ENCODE results near the gene OCLN.
"Not testable (repeated sequence)": the region's sequence is repeated elsewhere in the genome, so short reads cannot be mapped to it uniquely, and the experiment has no call there.

OCLN gene

GRCh38 chr5:69472535-69473143 lies 20.0 kb upstream of the OCLN start:
- not testable (repeated sequence) for H3K9me3 Mint-ChIP-seq, H3K27ac Mint-ChIP-seq, H3K4me1 Mint-ChIP-seq, H3K4me3 Mint-ChIP-seq, H3K36me3 Mint-ChIP-seq, H3K27me3 Mint-ChIP-seq

DNA sequence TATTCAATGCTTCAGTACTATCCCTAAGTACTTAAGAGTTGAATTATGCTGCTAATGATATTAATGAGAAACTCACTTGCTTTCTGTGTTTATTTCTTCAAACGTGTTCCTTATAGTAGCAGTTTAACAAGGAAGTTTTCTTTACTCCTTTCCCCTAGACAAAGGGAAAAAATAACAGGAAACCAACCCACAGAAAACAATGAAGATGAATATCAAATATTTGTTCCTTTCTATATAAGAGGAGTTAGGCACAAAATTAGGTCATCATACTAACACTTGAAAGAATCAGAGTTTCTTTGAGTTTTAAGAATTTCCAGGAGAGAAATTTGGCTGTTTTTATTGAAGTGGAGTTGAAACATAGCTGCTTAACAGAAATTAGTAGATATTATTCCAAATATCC lies 15.4 kb upstream of the OCLN start:
- Mint-ChIP-seq H3K36me3 (no peaks in the 10 kb centered on the region), H3K4me3 (no peak overlapping the region), H3K27me3 (no peaks in the 10 kb centered on the region), H3K27ac (peak overlapping the region; percentile 51), H3K9me3 (no peaks in the 10 kb centered on the region), H3K4me1 (peaks cover 6% of the 10 kb centered on the region)

- not testable (repeated sequence) for H3K36me3 Mint-ChIP-seq, H3K4me1 Mint-ChIP-seq, H3K27me3 Mint-ChIP-seq, H3K9me3 Mint-ChIP-seq, H3K27ac Mint-ChIP-seq, H3K4me3 Mint-ChIP-seq
Measured at GRCh38 chr5:69478296-69478695, 14.3 kb upstream of the OCLN start.

- no peaks in the 10 kb centered on the region for H3K4me1 Mint-ChIP-seq
- H3K9me3 Mint-ChIP-seq = no peaks in the 10 kb centered on the region
- H3K36me3 Mint-ChIP-seq = no peaks in the 10 kb centered on the region
- H3K4me3 Mint-ChIP-seq = no peak overlapping the region
- H3K27ac Mint-ChIP-seq = no peak overlapping the region
- H3K27me3 Mint-ChIP-seq = peaks cover 12% of the 10 kb centered on the region
Measured at GRCh38 chr5:69484891-69485290, 7.7 kb upstream of the OCLN start.

GRCh38 chr5:69485471-69485870 lies 7.1 kb upstream of the OCLN start:
- H3K9me3 Mint-ChIP-seq = no peaks in the 10 kb centered on the region
- no peaks in the 10 kb centered on the region for H3K4me1 Mint-ChIP-seq
- no peak overlapping the region for H3K4me3 Mint-ChIP-seq
- H3K27ac Mint-ChIP-seq = no peak overlapping the region
- H3K36me3 Mint-ChIP-seq = no peaks in the 10 kb centered on the region
- H3K27me3 Mint-ChIP-seq = peaks cover 14% of the 10 kb centered on the region

- H3K9me3 Mint-ChIP-seq = no peaks in the 10 kb centered on the region
- H3K27ac Mint-ChIP-seq = no peak overlapping the region
- H3K4me3 Mint-ChIP-seq = no peak overlapping the region
- H3K36me3 Mint-ChIP-seq = no peaks in the 10 kb centered on the region
- peaks cover 29% of the 10 kb centered on the region for H3K27me3 Mint-ChIP-seq
- no peaks in the 10 kb centered on the region for H3K4me1 Mint-ChIP-seq
Measured at GRCh38 chr5:69489246-69489645, 3.3 kb upstream of the OCLN start.

GRCh38 chr5:69491027-69491426 lies 1.6 kb upstream of the OCLN start:
- Mint-ChIP-seq H3K4me1 (no peaks in the 10 kb centered on the region), H3K27ac (no peak overlapping the region), H3K27me3 (peaks cover 39% of the 10 kb centered on the region), H3K9me3 (no peaks in the 10 kb centered on the region), H3K4me3 (no peak overlapping the region), H3K36me3 (no peaks in the 10 kb centered on the region)

- no peaks in the 10 kb centered on the region for H3K4me1 Mint-ChIP-seq
- H3K4me3 Mint-ChIP-seq = peak overlapping the region; percentile 54
- H3K9me3 Mint-ChIP-seq = no peaks in the 10 kb centered on the region
- no peak overlapping the region for H3K27ac Mint-ChIP-seq
- H3K27me3 Mint-ChIP-seq = peaks cover 41% of the 10 kb centered on the region
- no peaks in the 10 kb centered on the region for H3K36me3 Mint-ChIP-seq
Measured at GRCh38 chr5:69491838-69492390, 676 bp upstream of the OCLN start.

DNA sequence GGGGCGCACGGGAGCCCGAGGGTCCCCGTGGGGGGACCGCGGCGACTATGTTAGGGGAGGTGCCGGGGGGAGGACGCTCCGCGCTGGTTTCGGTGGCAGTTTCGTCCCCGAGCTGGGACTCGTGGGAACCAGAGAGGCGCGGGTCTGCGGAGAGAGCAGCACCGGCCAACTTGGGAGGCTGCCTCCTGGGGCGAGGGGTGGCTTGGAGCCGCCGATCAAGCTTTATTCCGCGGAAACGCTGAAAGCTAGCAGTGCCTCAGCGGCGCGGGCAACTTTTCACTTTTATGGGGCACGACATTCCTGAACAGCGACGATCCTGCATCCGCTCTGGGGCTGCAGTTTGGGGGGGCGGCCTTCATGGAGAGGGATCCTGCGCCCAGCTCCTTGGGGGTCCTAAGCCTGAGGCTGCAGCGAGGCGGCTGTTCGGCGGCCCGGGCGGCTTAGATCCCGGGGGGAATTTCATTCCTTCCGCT lies 369 bp downstream of the OCLN start:
- H3K36me3 Mint-ChIP-seq = no peaks in the 10 kb centered on the region
- H3K27me3 Mint-ChIP-seq = peaks cover 45% of the 10 kb centered on the region
- H3K27ac Mint-ChIP-seq = no peak overlapping the region
- H3K4me3 Mint-ChIP-seq = peak overlapping the region; percentile 69
- no peaks in the 10 kb centered on the region for H3K4me1 Mint-ChIP-seq
- no peaks in the 10 kb centered on the region for H3K9me3 Mint-ChIP-seq

DNA sequence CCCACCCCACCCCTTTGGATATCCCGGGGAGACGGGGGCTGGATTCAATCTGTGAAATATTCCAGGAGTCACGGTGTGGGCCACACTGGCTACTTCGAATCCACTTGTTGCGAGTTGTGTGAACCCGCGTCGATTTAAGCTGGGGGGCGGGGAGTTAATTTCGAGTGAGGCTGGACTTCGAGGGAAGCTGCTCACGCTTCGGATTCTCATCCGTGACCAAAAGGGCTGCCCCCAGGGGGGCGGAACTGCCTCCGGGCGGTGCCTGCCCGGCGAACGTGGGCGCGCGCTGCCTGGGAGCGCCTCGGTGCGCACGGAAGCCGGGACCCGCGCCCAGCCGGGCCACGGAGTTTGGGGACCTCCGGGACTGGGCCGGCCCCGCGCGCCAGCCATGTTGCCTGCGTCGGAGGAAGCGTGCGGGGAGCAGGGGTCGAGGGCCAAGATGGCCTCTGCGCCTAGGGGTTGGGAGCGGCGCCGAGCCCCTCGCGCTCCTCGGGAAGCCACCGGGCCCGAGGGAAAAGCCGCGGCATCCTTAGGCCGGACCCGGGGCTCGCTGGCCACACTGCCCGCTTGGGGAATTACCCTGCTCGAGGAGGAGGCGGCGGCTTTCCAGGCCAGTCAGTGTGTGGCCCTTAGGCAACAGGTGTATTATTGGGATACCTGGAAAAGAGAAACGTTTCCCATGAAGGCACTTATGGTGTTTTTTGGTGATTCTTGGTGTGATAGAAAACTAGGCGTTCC lies 975 bp downstream of the OCLN start:
- Mint-ChIP-seq H3K27me3 (peaks cover 45% of the 10 kb centered on the region), H3K4me1 (no peaks in the 10 kb centered on the region), H3K4me3 (peak overlapping the region; percentile 69), H3K9me3 (no peaks in the 10 kb centered on the region), H3K27ac (no peak overlapping the region), H3K36me3 (no peaks in the 10 kb centered on the region)

DNA sequence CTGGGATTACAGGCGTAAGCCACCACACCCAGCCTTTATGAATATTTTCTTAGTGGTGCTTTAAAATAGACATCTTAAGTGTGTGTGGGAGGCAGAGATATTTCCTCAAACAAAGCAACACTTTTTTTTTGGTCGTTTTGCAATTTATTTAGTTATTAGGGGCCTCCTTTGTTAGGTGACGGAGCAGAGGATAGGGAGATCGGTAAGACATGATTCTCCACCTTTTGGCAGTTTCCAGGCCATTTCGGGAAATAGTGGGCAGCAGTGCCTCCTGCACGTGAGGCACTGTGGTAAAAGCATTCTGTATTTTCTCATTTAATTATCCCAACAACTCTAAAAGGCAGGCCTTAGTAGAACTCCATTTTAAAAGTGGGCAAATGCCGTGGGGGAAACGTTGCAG lies 1.9 kb downstream of the OCLN start:
- peaks cover 44% of the 10 kb centered on the region for H3K27me3 Mint-ChIP-seq
- no peaks in the 10 kb centered on the region for H3K4me1 Mint-ChIP-seq
- H3K36me3 Mint-ChIP-seq = no peaks in the 10 kb centered on the region
- H3K9me3 Mint-ChIP-seq = no peaks in the 10 kb centered on the region
- H3K4me3 Mint-ChIP-seq = peak overlapping the region; percentile 49
- no peak overlapping the region for H3K27ac Mint-ChIP-seq

DNA sequence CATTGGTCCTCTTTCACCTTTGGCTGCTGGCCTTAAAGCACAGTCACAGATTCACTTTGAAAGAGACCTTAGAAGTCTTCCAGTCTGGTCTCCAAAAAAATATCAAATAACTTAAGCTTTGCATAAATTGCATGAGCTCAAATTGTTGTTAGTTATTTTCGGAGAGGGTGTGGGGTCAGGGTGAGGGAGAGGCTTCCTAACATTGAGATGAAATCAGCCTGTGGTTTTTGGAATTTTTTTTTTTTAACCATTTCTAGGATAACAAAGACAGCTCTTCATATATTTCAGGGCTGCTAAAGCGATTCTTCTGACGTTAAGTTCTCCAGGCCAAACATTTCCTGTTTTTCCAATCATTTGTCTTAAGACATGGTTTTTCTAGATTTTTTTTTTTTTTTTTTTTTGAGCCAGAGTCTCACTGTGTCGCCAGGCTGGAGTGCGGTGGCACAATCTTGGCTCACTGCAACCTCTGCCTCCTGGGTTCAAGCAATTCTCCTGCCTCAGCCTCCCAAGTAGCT lies 4.5 kb downstream of the OCLN start:
- no peaks in the 10 kb centered on the region for H3K36me3 Mint-ChIP-seq
- no peaks in the 10 kb centered on the region for H3K4me1 Mint-ChIP-seq
- no peak overlapping the region for H3K27ac Mint-ChIP-seq
- H3K9me3 Mint-ChIP-seq = no peaks in the 10 kb centered on the region
- peaks cover 30% of the 10 kb centered on the region for H3K27me3 Mint-ChIP-seq
- no peak overlapping the region for H3K4me3 Mint-ChIP-seq

- Mint-ChIP-seq H3K4me3 (no peak overlapping the region), H3K36me3 (no peaks in the 10 kb centered on the region), H3K4me1 (no peaks in the 10 kb centered on the region), H3K9me3 (no peaks in the 10 kb centered on the region), H3K27ac (no peak overlapping the region), H3K27me3 (peaks cover 32% of the 10 kb centered on the region)
Measured at GRCh38 chr5:69498384-69498783, 5.8 kb downstream of the OCLN start.

- Mint-ChIP-seq H3K4me3 (no peak overlapping the region), H3K27me3 (peaks cover 12% of the 10 kb centered on the region), H3K4me1 (no peaks in the 10 kb centered on the region), H3K27ac (no peak overlapping the region), H3K36me3 (no peaks in the 10 kb centered on the region), H3K9me3 (no peaks in the 10 kb centered on the region)
Measured at GRCh38 chr5:69502367-69502766, 9.8 kb downstream of the OCLN start.

DNA sequence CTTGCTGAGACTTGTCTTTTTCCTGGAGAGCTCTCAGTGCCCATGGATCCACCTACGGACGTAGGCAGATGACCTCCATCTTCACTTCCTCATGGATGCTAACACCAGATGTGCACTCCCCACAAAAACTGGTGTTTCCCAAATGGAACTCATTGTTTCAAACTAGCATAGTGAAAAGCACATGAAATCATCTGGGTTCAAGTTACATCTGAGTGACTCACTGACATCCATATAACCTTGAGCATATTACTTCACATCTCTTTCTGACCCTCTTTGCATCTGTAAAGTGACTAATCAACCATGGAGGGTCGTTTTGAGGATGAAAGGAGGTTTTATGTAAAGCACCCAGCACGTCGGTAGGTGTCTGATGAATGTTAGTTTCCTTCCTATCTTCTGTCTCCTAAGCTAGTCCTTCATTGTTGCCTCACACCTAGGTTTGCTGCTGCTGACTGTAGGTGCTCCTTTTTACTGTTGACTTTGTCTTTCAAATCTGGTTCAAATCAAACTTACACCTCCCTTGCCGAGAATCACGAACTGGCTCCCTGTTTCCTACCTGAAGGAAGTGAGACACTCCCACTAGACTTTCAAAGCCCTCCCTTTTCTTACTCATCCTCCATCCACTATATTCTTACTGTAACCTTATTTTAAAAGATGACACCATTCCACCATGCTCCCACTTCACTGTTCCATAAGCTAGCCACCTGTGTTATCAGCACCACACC lies 10.3 kb downstream of the OCLN start:
- H3K36me3 Mint-ChIP-seq = no peaks in the 10 kb centered on the region
- H3K27ac Mint-ChIP-seq = no peak overlapping the region
- H3K27me3 Mint-ChIP-seq = peaks cover 10% of the 10 kb centered on the region
- no peaks in the 10 kb centered on the region for H3K9me3 Mint-ChIP-seq
- H3K4me1 Mint-ChIP-seq = no peaks in the 10 kb centered on the region
- no peak overlapping the region for H3K4me3 Mint-ChIP-seq

GRCh38 chr5:69504036-69504435 lies 11.4 kb downstream of the OCLN start:
- Mint-ChIP-seq H3K27me3 (peaks cover 9% of the 10 kb centered on the region), H3K9me3 (no peaks in the 10 kb centered on the region), H3K4me1 (no peaks in the 10 kb centered on the region), H3K36me3 (no peaks in the 10 kb centered on the region), H3K27ac (no peak overlapping the region), H3K4me3 (no peak overlapping the region)
